Measurements from ENCODE around the gene ALAD. TPM values are rescaled to one million over a fixed set of nuclear protein-coding genes. Genes with fewer than 3 reads are reported as not detected.

Gene ALAD
- total RNA-seq, 4 donors from 2014 or later, result 8.9 to 16.2 (median 12.3) TPM

GRCh38 chr9:113426701-113427100 is 25.6 kb upstream of the ALAD start:
- intact Hi-C loops (cut with DNase I; ENCODE audit: low total_unique reads) (no loop called here), in situ Hi-C loops (cut with MboI; ENCODE audit: low sequenced_read_pairs in 4 of 4) (loop anchor here in 1 of 4 donors (10.0 kb wide), 1 partner anchor 238 kb away; no protein-coding TSS in a partner anchor)
- Histone ChIP-seq H3K9me3 (no peaks in the 10 kb centered on the region), H3K4me3 (no peak overlapping the region), H3K27ac (no peak overlapping the region), H3K27me3 (peaks cover 0 to 2% (median 0%) of the 10 kb centered on the region in 3 donors), H3K4me1 (no peaks in the 10 kb centered on the region), H3K36me3 (no peaks in the 10 kb centered on the region)
- TF ChIP-seq POLR2A (IDR thresholded peaks at IDR 0.05) (no peak), CTCF (IDR thresholded peaks at IDR 0.05 in 4 of 5, conservative IDR thresholded peaks at IDR 0.05 in 1 of 5) (no peak)
- DNase-seq (no peak), ATAC-seq (no peak)

GRCh38 chr9:113425072-113425471 is 24.0 kb upstream of the ALAD start:
- Histone ChIP-seq H3K27me3 (peaks cover 0 to 2% (median 0%) of the 10 kb centered on the region in 3 donors), H3K9me3 (no peaks in the 10 kb centered on the region), H3K27ac (no peak overlapping the region), H3K36me3 (no peaks in the 10 kb centered on the region), H3K4me1 (no peaks in the 10 kb centered on the region), H3K4me3 (no peak overlapping the region)
- no peak for ATAC-seq
- TF ChIP-seq POLR2A (IDR thresholded peaks at IDR 0.05) (no peak), CTCF (IDR thresholded peaks at IDR 0.05 in 4 of 5, conservative IDR thresholded peaks at IDR 0.05 in 1 of 5) (no peak)
- intact Hi-C loops (cut with DNase I; ENCODE audit: low total_unique reads), result no loop called here
- no peak for DNase-seq
- in situ Hi-C loops (cut with MboI; ENCODE audit: low sequenced_read_pairs in 4 of 4), result loop anchor here in 1 of 4 donors (10.0 kb wide), 1 partner anchor 240 kb away; no protein-coding TSS in a partner anchor

GRCh38 chr9:113421726-113422125 is 20.6 kb upstream of the ALAD start:
- H3K4me3 ChIP-seq, result no peak overlapping the region

GRCh38 chr9:113417370-113417769 is 16.3 kb upstream of the ALAD start:
- H3K27me3 ChIP-seq, result no peaks in the 10 kb centered on the region
- intact Hi-C loops (cut with DNase I; ENCODE audit: low total_unique reads), result no loop called here
- H3K27ac ChIP-seq, result no peak overlapping the region
- no peaks in the 10 kb centered on the region for H3K9me3 ChIP-seq
- no peak for TF ChIP-seq CTCF (IDR thresholded peaks at IDR 0.05 in 4 of 5, conservative IDR thresholded peaks at IDR 0.05 in 1 of 5)
- no peak for TF ChIP-seq POLR2A (IDR thresholded peaks at IDR 0.05)
- in situ Hi-C loops (cut with MboI; ENCODE audit: low sequenced_read_pairs in 4 of 4), result no loop called here
- H3K4me1 ChIP-seq, result no peaks in the 10 kb centered on the region
- no peak for DNase-seq
- H3K4me3 ChIP-seq, result no peak overlapping the region
- no peak for ATAC-seq
- no peaks in the 10 kb centered on the region for H3K36me3 ChIP-seq

More at GRCh38 chr9:113421726-113422125, 20.6 kb upstream of the ALAD start:
- TF ChIP-seq POLR2A (IDR thresholded peaks at IDR 0.05) (no peak), CTCF (IDR thresholded peaks at IDR 0.05 in 4 of 5, conservative IDR thresholded peaks at IDR 0.05 in 1 of 5) (no peak)
- no peaks in the 10 kb centered on the region for H3K36me3 ChIP-seq
- in situ Hi-C loops (cut with MboI; ENCODE audit: low sequenced_read_pairs in 4 of 4) (loop anchor here in 1 of 4 donors (10.0 kb wide), 1 partner anchor 243 kb away; no protein-coding TSS in a partner anchor), intact Hi-C loops (cut with DNase I; ENCODE audit: low total_unique reads) (no loop called here)
- ATAC-seq (no peak), DNase-seq (no peak)
- H3K4me1 ChIP-seq, result no peaks in the 10 kb centered on the region
- peaks cover 0 to 2% (median 0%) of the 10 kb centered on the region in 3 donors for H3K27me3 ChIP-seq
- no peaks in the 10 kb centered on the region for H3K9me3 ChIP-seq
- H3K27ac ChIP-seq, result no peak overlapping the region

Measured in gastrocnemius medialis (tissue), 4 donors.